Stimulated activated CD8-positive, alpha-beta memory T cell treated with anti-CD3 and anti-CD28 coated beads, Interleukin-4, amount 100 ng/mL, for 24 hours (primary cell): Measurements from ENCODE around the gene MRPS6.

Experiments used
- DNase-seq: peaks from one replicate; pipeline ENCODE4 v3.0.0-alpha.2; 2020; ENCODE audit warnings: low read depth

The MRPS6 gene

DNA sequence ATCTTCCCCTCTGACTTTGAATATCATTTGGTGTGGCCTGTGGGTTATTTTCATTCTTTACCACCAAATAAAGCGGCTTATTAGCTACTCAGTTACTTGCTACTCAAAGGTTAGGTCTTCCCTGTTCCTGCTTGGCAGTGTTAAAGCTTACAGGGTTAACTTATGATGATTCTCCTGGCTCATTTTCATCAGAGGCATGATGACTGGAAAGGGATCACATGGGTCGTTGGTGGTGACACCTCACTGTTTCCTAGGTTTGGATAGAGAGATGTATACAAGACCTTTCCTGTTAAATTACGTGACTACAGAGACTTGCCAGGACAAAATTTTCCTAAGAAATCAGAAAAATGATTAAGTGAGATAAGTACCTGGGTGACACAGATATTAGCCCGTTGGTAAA is 27.4 kb downstream of the MRPS6 start:
- DNase-seq: no peak

DNA sequence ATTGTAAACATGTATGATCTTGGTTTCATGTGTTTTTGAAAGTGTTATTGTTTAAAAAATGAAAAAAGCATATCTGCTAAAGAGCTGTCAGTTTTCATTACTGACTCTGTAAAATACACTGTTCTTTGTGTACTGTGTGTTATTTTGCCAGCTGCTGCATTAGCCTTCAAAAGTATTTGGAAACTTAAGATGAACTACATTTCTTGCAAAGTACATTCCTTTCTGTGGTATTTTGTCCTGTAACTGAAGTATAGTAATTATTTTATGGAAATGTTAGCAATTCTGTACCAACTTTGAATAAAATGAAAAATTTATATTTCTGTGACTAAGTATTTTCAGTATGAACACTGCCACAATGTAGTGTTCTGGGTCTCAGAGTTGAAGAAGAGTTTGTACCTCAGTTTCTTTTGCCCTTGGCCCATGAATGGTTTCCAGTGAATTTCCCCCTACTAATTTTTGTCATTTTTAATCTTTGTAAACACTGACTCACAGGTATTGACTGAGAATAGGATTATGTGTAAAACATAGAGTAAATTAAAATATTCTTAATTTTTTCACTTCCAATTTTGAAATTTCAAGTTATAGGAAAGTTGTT is 32.7 kb downstream of the MRPS6 start:
- no peak for DNase-seq

DNA sequence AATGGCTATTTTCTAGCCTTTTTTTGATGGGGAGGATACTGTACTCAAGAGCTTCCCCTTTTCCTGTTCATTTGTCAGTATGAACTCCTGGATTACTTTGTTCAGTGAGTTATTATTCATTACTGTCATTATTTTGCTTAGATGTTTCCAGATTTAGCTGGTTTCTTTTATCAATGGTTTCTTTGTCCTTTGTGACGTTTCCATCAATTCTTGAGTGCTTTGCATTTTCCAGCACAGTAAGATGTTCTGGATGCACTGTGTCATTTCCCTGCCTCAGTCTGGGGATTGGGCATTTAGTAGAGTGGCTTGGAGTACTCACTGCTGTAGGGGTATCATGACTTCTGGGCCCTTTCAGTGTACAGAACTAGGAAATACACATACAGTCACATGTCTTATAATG is 34.2 kb downstream of the MRPS6 start:
- DNase-seq: no peak

DNA sequence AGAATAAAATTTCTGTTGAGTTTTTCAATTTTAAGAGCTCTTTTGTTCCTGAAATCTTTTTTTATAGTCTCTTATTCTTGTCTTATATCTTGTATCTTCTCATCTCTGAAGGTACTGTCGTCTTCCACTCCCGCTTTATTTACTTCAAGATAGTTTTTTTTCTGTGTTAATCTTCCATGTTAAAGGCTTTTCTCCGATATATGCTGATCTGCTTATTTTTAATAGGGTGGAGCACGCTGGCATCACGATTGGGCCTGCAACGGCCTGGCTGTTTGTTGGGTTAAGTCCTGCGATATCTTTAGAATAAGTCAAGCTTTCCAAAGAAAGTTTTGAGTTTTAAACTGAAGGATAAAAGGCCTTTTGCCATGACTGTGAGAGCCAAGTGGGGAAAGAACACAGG is 35.7 kb downstream of the MRPS6 start:
- no peak for DNase-seq

DNA sequence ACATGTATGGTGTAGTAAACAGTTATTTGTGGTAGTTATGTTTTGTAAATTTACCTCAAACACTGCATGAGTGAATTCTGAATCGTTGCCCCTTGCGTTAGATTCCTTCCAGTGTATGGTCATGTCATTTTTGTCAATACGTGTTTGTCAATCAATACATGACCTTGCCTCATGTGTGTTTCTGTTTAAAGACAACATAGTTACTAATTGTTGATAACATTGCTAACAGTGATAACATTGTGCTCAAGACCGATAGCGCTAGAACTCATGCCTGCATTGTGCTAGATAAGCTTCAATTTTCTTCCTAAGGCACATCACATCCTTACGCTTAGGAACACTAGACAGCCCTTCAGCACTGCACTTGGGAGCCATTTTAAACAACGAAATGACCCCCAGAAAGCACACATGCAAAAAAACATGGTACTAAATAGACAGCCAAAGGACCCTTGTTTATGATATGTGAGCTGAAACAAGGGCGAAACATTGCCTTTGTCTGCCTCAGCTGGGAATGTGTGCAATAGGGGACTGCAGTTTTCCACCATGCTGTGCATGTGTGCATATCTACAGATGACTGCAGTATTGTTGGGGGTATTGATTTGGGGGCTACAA is 37.3 kb downstream of the MRPS6 start:
- no peak for DNase-seq

DNA sequence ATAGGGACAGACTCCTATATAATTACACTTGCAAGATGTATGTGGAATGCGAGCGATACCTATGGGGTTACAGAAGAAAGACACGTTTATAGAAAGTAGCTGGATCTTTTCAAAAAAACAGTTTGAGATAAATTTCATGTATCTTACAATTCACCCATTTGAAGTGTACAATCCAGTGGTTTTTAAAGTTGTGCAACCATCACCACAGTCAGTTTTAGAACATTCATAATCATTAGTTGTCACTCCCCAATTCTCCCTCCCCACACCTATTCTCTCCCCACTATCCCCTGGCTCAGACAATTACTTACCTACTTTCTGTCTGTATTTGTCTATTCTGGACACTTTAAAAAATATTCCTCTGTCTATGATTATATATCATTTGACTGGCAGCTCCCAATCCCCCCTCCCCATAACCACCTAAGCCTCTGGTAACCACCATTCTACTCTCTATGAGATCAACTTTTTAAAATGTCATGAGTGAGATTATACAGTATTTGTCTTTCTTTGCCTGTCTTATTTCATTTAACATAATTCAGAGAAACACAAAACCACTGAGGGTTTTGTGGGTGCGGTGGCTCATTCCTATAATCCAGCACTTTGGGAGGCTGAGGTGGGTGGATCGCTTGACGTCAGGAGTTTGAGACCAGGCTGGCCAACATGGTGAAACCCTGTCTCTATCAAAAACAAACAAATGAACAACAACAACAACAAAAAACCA is 39.1 kb downstream of the MRPS6 start:
- DNase-seq: no peak

DNA sequence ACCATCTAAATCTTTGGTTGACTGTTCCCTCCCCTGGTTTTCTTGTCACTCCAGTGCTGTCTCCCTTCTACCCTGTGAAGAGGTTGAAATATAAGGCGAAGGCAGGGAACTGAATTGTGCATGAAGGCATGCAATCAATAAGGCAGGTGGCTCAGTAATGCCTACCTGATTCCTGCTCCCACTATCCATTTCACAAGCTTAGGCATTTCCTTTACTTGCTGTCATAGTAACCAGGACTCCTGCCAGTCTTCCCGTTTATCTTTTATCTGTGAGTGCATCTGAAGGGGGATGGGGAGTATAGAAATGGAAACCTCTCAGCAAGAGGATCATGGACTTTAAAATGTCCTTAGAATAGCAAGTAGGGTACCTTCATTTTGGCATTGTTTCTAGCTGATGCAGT is 40.5 kb downstream of the MRPS6 start:
- DNase-seq: no peak

DNA sequence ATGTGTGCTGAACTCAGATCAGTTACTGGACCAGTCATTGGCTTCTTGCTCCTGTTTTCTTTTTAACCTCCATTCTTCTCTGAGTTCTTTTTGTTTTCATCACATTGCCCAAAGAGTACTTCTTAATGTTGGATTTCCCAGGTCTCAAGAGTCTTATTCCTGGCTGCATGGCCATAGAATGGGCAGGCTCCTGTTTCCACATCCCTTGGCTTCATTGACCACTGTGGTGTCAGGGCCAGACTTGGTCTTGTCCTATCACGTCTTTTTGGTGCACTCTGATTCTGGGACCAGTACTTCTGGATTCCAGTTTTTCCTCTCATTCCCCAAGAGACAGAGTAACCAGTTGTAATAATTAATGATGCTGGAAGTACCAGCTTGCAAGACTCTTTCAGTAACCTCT is 41.8 kb downstream of the MRPS6 start:
- no peak for DNase-seq

DNA sequence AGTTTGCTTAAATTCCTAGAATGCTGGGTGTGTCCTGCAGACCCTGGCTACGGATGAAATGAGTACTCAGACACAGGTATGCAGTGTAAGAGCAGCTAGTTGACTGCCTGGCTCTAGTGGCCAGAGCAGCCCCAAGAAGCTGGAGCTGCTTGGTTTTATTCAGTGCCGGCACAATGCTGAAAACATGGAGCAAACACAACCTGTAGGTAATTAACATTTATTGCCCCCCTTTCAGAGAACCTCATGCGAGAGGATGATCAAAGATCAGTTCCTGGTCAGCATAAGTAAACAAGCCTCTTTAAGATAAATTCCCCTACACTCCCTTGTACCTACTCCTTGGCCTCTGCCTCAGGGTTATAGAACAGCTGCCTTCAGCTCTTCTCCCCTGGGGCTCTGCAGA is 43.2 kb downstream of the MRPS6 start:
- DNase-seq: no peak

DNA sequence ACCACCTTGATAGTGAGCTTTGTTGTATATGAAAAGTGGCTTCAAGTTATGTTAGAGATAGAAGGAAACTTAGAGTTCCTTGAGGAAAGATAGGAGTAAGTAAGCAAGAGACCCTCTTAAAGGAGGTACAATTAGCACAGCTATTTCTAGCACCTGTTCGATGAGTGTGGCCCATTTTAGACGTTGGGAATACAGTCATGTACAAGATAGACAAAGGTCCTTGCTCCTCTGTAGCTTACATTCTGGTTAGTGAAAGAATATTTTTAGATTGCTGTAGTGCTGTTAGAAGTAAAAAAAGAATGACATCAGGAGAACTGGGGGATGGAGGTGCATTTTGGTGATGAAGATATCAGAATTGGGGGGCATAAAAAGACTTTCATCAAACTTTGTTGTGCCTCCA is 47.5 kb downstream of the MRPS6 start:
- no peak for DNase-seq

DNA sequence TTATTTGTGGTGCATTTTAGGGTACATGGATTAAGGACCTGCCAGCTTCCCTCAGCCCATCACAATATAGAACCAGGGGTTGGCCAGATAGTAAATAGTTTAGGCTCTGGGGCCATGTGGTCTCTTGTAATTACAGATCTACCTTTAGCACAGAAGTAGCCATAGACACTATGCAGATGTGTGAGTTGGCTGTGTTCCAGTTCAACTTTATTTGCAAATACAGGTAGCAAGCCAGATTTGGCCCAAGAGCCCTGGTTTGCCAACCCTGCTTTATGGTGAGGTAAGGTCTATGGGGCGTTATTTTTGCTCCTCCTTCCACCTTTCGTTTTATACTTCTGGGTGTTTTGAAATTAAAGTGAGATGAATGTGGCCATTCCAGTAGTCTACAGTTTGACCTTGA is 48.7 kb downstream of the MRPS6 start:
- no peak for DNase-seq

DNA sequence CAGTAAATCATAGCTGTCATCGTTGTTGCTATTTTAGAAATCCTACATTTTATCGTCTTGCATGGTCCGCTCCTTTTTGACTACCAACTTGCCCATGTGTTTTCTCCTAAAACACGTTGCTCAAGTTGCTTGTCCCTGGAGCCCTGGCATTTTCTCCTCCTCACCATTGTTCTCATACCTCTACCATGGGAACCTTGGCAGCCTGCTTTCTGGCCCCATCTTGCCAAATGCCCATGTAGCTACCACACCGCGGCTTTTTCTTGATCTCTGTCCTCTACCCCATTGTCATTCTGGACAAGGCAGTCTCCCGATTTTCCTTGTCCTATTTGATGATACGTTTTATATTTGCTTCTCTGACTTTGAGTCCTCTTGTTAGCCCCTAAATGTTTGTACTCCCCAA is 50.2 kb downstream of the MRPS6 start:
- DNase-seq: no peak

DNA sequence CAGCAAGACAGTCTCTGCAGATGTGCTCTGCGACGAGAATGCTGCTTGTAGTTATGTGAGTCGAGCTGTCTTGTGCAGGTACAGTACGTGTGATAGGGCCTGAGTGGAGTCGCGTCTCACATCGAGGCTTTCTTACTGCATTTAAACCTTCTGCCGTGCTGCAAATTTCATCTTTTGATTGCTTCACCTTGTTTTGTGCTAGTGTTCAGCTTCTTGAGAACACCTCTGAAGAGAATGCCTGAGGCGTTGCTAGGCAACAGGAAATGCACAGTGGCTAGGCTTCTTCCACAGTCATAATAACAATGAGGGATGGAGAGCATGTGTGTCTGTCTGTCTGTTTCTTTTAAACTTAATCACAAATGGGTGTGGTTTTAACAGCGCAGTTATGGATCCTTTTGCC is 52.9 kb downstream of the MRPS6 start:
- no peak for DNase-seq

DNA sequence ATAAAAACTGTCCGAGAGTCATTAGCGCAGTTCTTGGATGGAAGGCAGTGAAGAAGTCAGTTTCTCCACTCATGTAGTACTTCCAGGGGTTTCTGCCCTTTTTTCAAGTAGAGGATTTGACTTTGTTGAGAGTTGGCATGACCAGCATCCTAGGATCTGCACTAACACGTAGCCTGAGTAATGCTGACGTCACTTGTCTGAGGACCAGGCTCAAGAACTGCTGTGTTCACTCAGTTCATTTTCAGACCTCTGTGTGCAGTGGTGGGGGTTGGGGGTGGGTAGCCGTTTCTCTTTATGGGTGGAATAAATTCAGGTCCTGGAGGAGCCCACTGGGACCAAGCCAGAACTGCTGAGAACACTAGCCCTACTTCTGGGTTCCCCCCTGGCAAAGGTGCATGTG is 53.3 kb downstream of the MRPS6 start:
- DNase-seq: no peak

DNA sequence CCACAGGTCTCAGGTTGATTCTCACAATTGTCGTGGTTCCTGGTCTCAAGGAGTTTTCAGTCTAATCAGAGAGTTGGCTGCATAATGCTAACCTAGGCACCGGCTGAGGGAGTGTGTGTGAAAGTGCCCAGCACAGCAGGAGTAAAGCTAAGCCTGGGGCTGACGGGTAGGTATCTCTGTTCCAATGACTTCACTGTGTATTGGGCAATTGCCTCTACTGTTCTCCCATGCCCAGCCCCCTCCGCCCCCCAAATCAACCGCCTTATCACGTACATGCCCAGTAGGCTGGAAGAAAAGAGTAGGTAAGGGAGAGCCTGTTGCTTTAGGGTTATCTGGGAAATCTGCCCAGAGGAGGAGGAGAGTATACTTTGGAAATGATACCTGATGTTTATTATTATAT is 54.7 kb downstream of the MRPS6 start:
- DNase-seq: no peak

DNA sequence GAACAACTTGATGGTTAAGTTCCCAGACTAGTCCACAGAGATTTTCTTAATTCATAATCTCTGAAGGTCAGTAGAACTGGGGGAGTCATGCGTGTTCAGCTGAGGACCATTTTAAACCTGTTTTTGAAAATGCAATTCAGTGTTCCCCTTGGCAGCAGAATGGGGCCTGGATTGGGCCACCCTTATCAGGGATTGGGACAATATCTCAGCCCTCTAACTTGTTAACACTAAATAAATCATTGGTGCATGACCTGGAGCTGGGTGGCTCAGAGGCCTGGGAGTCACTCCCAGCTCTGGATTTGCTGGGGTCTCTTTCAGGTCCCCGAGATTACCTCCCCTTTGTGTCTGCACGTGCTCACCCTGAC is 55.3 kb downstream of the MRPS6 start:
- DNase-seq: no peak

DNA sequence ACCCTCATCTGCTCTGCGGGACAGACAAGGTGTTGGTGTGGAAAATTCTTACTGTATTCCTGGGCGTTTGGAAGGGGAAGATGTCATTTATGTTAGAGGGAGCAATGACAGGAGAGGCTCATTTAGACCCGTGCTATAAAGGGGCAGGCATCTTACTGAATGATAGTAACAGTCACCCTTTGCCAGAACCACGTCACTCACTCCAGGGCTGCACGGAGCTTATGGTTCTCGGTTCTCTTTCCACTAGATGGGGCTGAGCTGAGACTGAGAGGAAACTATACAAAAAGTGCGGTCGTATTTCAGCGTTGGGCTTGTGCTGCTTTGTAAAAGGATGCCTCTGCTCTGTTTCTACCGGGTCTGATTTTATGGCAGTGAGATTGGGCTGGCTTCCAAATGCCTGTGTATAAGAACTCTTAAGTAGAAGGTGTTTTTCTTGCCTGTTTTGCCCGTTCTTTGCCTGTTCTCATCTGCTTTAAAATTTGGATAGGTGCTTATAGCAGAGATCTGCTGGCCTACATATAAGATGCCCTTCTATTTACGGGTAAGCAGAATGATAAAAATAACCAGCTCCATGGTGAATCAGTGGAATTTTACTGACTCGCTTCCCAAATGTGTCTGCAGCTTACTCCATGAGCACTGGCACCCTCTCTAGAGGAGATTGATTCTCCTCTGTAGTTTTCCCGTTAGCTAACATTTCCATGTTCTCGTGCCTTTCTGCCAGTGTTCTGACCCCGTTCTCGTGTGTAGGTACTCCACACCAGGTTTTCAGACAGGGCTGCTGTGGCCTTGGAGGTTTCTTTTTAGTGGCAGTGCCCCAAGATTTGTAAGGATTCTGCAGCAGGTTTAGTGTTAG is 55.9 kb downstream of the MRPS6 start:
- peak; percentile 41 for DNase-seq

DNA sequence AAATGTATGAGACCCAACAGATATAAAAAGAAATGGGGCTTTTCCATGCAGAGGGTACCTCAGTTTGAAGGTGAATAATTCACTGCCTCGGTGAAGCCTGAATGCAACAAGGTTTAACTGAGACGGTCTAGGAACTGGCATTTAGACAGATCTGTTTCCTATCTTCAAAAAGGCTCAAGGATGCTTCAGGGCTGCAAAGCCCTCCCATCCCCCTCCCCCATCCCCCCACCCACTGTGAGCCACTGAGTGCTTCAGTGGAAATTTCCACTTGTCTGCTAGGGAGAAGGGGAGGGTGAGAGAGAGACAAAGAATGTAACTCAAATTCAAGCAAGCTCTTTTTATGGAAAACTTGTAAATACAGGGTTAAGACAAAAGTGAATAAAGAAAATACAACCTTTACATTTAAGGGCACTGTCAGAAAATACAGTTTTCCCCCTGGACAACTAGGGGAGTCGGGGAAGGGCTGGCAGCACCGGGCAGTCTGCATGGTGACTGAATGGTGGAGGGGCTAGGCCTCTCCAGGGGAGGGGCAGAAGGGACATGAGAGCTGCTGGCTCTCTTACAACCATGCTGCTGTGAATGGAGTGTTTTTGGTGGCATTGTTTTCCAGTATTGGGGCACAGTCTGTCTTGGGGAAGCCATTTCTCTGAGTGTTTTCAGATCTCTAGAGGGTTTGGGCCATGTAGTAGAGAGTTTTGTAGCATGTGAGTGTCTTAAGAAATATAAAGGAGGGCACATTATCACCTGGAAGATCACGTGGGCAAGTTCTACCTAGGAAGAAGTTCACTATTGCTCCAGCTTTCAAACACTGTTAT is 56.7 kb downstream of the MRPS6 start:
- DNase-seq: no peak

DNA sequence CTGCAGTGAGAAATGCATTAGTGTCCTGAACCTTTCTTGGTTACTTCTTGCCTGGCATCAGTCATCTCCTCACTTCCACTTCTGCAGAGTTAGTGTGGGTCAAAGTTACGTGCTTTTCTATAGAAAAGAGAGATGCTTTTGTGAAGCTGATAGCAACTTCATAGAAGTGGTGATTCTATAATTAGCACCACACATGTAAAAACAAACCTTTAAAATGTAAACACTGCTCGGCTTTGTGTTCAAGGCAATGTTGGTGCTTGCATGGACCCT is 57.3 kb downstream of the MRPS6 start:
- no peak for DNase-seq

DNA sequence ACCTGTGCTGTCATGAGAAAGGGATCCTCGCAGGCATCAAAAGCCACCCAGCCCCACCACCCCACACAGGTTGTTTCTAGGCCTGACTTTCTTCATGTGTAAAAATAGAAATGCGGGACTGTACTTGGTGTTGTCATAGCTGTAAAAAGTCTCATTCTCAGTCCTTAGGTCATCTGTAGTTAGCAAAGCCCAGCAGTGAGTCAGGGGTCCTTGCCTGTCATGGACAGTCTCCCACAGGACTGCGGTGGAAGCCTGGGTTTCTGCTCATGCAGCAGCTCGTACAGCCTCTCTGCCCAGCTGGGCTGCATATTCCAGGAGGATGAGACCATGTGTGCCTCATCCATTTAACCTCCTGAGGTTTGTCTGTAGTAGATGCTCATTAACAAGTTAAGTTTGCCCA is 58.2 kb downstream of the MRPS6 start:
- no peak for DNase-seq

DNA sequence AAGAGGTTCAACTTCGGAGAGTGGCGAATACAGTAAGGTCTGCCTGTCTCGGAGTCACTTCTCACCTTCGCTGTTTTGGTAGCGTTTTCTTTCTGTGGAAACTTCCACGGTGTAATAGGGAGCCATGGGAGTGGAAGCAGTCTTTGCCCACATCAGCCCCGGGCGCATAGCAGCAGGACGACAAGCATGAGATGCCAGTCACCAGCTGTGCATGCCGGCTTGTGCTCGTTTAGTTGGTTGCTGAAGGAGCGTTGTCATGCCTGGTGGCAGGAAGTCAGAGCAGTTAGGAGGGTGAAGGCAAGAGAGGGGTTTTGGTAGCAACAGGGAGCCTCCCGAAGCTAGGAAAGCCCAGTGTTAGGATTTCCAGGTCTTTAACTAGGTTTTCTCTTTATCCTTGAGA is 58.8 kb downstream of the MRPS6 start:
- DNase-seq: no peak

DNA sequence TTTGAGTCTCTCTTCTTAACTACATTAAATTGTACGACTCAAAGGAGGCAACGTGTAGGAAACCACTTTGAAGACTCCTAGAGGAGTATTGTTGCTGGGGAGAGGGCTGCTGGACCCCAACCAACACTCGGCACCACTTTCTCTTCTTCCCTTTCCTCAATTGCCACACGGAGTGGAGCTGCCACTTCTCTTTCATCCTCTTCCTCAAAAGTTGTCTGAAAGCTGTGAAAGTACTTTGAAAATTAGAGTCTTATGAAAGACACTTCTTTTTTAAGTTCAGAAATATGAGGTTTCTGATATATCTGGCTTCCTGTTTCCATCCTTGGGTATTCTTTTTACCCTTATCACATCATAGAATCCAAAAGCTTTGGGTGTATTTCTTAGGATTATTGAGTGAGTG is 59.5 kb downstream of the MRPS6 start:
- no peak for DNase-seq
